Mucosa of descending colon (tissue), 3 donors: ENCODE measurements around the gene TSHZ2. TPM values are rescaled to one million over a fixed set of nuclear protein-coding genes. Genes with fewer than 3 reads are reported as not detected.

Experiments
- ATAC-seq: fragments of 200-7000 bp; cut with Tn5 transposase; one replicate; pipeline ENCODE4 v1.9.1; 2020; ENCODE audit warnings: mild to moderate bottlenecking, moderate library complexity
- DNase-seq, 3 donors: peaks; one replicate each; pipeline ENCODE4 v3.0.0-alpha.2; 2020
- H3K36me3 ChIP-seq: fragments of 200-600 bp; one replicate; pipeline ENCODE4 v1.8.0; 2021; ENCODE audit warnings: low read depth, mild to moderate bottlenecking
- H3K4me1 ChIP-seq: fragments of 200-600 bp; one replicate; pipeline ENCODE4 v1.8.0; 2021; ENCODE audit warnings: low read depth, mild to moderate bottlenecking
- H3K4me3 ChIP-seq: fragments of 200-600 bp; one replicate; pipeline ENCODE4 v1.8.0; 2021; ENCODE audit warnings: mild to moderate bottlenecking
- H3K9me3 ChIP-seq: fragments of 200-600 bp; one replicate; pipeline ENCODE4 v1.8.0; 2021; ENCODE audit warnings: mild to moderate bottlenecking
- CTCF ChIP-seq: fragments of 200-600 bp; IDR thresholded peaks from one replicate; pipeline ENCODE4 v1.8.0; 2022; ENCODE audit warnings: antibody characterized with exemption, mild to moderate bottlenecking
- intact Hi-C, 2 donors: fragments of 100-400 bp; cut with DNase I in 1 of 2; cut with micrococcal nuclease in 1 of 2; formaldehyde crosslinking; loops; one replicate each; pipeline versions ENCODE4 v1.11.0 to v1.11.1; 2022; cut with DNase I, micrococcal nuclease
- total RNA-seq, 3 donors: library from RNA; stranded (reverse); fragmentation: NEBNext Ultra II Directional in 2 of 3; extraction: Animal tissue kit (Norgen Biotek cat#: 25700) in 2 of 3; gene quantifications; one replicate each; pipeline versions ENCODE4 v1.2.1 to v1.2.4, GENCODE V29; 2021 to 2023
- donor health status: DM: no; HTN: no; CAD: no; lungs with moderate emphysema.
- donor health status: DM: no; HTN: no; CAD: no.
- donor health status: DM: no; HTN: yes; CAD: no.

TSHZ2 gene
- total RNA-seq, 3 donors from 2014 or later: 1.9 to 17.8 (median 3.6) TPM

- DNase-seq: no peak
- no peaks in the 10 kb centered on the region for H3K9me3 ChIP-seq
- H3K4me3 ChIP-seq: no peak overlapping the region
- peaks cover 10% of the 10 kb centered on the region for H3K4me1 ChIP-seq
- H3K36me3 ChIP-seq: no peaks in the 10 kb centered on the region
- no peak for TF ChIP-seq CTCF
- intact Hi-C loops: loop anchor here in 1 of 2 donors (10.0 kb wide), 1 partner anchor 395 kb away; no protein-coding TSS in a partner anchor
- ATAC-seq: peak; percentile 87
These were observed 177.7 kb downstream of the TSHZ2 start for GRCh38 chr20:53149890-53150205.

- DNase-seq (no peak), ATAC-seq (no peak)
- Histone ChIP-seq H3K36me3 (no peaks in the 10 kb centered on the region), H3K4me3 (no peak overlapping the region), H3K4me1 (peaks cover 10% of the 10 kb centered on the region), H3K9me3 (no peaks in the 10 kb centered on the region)
- intact Hi-C loops: loop anchor here in 1 of 2 donors (10.0 kb wide), 1 partner anchor 394 kb away; no protein-coding TSS in a partner anchor
- no peak for TF ChIP-seq CTCF
These were observed 178.4 kb downstream of the TSHZ2 start for GRCh38 chr20:53150532-53150931.

GRCh38 chr20:53152228-53152627, 180.1 kb downstream of the TSHZ2 start:
- H3K4me3 ChIP-seq: no peak overlapping the region
- no peak for TF ChIP-seq CTCF
- ATAC-seq (no peak), DNase-seq (no peak)
- intact Hi-C loops: loop anchor here in 1 of 2 donors (10.0 kb wide), 1 partner anchor 393 kb away; no protein-coding TSS in a partner anchor
- H3K4me1 ChIP-seq: peaks cover 10% of the 10 kb centered on the region
- H3K36me3 ChIP-seq: no peaks in the 10 kb centered on the region
- no peaks in the 10 kb centered on the region for H3K9me3 ChIP-seq

- no peaks in the 10 kb centered on the region for H3K36me3 ChIP-seq
- intact Hi-C loops: loop anchor here in 1 of 2 donors (10.0 kb wide), 1 partner anchor 390 kb away; no protein-coding TSS in a partner anchor
- no peak for ATAC-seq
- H3K4me1 ChIP-seq: peaks cover 8% of the 10 kb centered on the region
- no peaks in the 10 kb centered on the region for H3K9me3 ChIP-seq
- DNase-seq: no peak
- no peak overlapping the region for H3K4me3 ChIP-seq
- TF ChIP-seq CTCF: no peak
These were observed 182.4 kb downstream of the TSHZ2 start for GRCh38 chr20:53154540-53154939.

- Histone ChIP-seq H3K4me1 (peaks cover 3% of the 10 kb centered on the region), H3K4me3 (no peak overlapping the region), H3K9me3 (no peaks in the 10 kb centered on the region), H3K36me3 (no peaks in the 10 kb centered on the region)
- DNase-seq: peak; percentile 46 to 83 (median 65)
- peak; percentile 39 for TF ChIP-seq CTCF
- intact Hi-C loops: loop anchor here in 1 of 2 donors (10.0 kb wide), 1 partner anchor 387 kb away; no protein-coding TSS in a partner anchor
- ATAC-seq: peak; percentile 79
These were observed 185.6 kb downstream of the TSHZ2 start for GRCh38 chr20:53157443-53158408.
